Stimulated activated CD4-positive, alpha-beta T cell treated with anti-CD3 and anti-CD28 coated beads, TNF-alpha, amount 100 ng/mL, for 48 hours (primary cell): ENCODE results near the gene POLR1E.
"Not testable (repeated sequence)": the region's sequence is repeated elsewhere in the genome, so short reads cannot be mapped to it uniquely, and the experiment has no call there.

Experiments
- DNase-seq, 3 donors: peaks; one replicate each; pipeline ENCODE4 v3.0.0-alpha.2; 2020; ENCODE audit warnings: low read depth in 3 of 3

POLR1E gene

GRCh38 chr9:37503736-37504135 lies 18.0 kb downstream of the POLR1E start:
- no peak for DNase-seq

GRCh38 chr9:37504605-37505004 lies 18.9 kb downstream of the POLR1E start:
- DNase-seq, result no peak

GRCh38 chr9:37507566-37508134 lies 21.9 kb downstream of the POLR1E start:
- no peak for DNase-seq

GRCh38 chr9:37508135-37508833 lies 22.5 kb downstream of the POLR1E start:
- DNase-seq, result no peak

- DNase-seq, result no peak
These were observed 23.1 kb downstream of the POLR1E start for GRCh38 chr9:37508834-37509206.

- no peak for DNase-seq
These were observed 23.8 kb downstream of the POLR1E start for GRCh38 chr9:37509536-37509935.

- not testable (repeated sequence) for DNase-seq
These were observed 24.3 kb downstream of the POLR1E start for GRCh38 chr9:37510053-37510452.

- no peak for DNase-seq
These were observed 25.6 kb downstream of the POLR1E start for GRCh38 chr9:37511016-37512010.

- DNase-seq, result no peak
These were observed 26.7 kb downstream of the POLR1E start for GRCh38 chr9:37512437-37512836.

- DNase-seq, result not testable (repeated sequence)
These were observed 28.7 kb downstream of the POLR1E start for GRCh38 chr9:37514415-37514814.

- DNase-seq, result no peak
These were observed 29.3 kb downstream of the POLR1E start for GRCh38 chr9:37514999-37515398.

GRCh38 chr9:37515620-37516258 lies 30.0 kb downstream of the POLR1E start:
- DNase-seq, result no peak

GRCh38 chr9:37517923-37518322 lies 32.2 kb downstream of the POLR1E start:
- no peak for DNase-seq

- DNase-seq, result no peak
These were observed 34.9 kb downstream of the POLR1E start for GRCh38 chr9:37520641-37521040.

GRCh38 chr9:37521111-37521510 lies 35.4 kb downstream of the POLR1E start:
- DNase-seq, result no peak

GRCh38 chr9:37522971-37523370 lies 37.2 kb downstream of the POLR1E start:
- no peak for DNase-seq

- no peak for DNase-seq
These were observed 38.2 kb downstream of the POLR1E start for GRCh38 chr9:37523916-37524315.

GRCh38 chr9:37528652-37529471 lies 43.1 kb downstream of the POLR1E start:
- DNase-seq, result peak; percentile 58 to 69 (median 63)

- DNase-seq, result peak in 1 of 3 donors; percentile 7
These were observed 46.0 kb downstream of the POLR1E start for GRCh38 chr9:37531699-37532098.

GRCh38 chr9:37534412-37534811 lies 48.7 kb downstream of the POLR1E start:
- no peak for DNase-seq

GRCh38 chr9:37534901-37535300 lies 49.2 kb downstream of the POLR1E start:
- DNase-seq, result no peak
